ENCODE results near the gene CRISP3.
"Not testable (repeated sequence)": the region's sequence is repeated elsewhere in the genome, so short reads cannot be mapped to it uniquely, and the experiment has no call there.

CRISP3 gene, protein sequence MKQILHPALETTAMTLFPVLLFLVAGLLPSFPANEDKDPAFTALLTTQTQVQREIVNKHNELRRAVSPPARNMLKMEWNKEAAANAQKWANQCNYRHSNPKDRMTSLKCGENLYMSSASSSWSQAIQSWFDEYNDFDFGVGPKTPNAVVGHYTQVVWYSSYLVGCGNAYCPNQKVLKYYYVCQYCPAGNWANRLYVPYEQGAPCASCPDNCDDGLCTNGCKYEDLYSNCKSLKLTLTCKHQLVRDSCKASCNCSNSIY

DNA sequence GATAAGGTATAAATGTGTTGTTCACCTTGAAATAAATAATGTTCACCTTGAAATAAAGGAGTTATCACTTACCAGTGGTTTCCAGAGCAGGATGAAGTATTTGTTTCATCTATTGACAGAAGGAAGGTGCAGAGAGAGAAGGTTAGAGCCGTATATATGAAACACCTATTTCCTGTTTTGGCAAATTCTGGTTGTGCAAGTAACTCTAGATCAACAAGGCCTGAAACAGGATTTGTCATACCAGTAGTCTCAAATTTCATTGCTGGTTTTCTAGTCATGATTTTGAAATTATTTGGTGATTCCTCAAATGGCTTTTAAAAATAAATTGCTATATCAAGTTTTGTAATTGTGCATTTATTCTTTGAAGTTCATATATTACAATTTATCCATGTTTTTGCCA is at the start of gene CRISP3:
Gene CRISP3 (minus strand): TSS at position 130 of the 400 bp plus-strand sequence. CDS start 21 bp downstream, at position 109.
- no peak for DNase-seq

DNA sequence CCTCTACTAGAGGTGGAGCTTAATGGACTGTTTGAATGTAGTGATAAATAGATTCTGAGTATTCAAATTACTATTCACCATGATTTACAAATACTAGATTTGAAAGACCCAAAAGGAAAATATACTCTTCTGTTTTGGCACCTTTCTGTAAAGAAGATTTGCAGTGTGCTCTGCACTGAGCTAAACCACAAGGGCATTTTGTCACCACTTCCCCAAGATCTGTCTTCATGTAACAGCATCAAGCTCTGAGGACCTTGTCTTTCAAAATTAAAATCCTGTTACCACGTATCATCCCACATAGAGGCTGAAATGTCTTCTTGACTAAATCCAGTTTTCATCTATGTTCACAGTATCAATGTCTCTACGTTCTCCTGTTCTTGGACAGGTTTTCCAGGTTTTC is 46.2 kb upstream of the CRISP3 start:
- no peak for DNase-seq

GRCh38 chr6:49787176-49787575 is 43.0 kb upstream of the CRISP3 start, which contains the start of gene PGK2:
Gene PGK2 (minus strand): TSS chr6:49787285. CDS start chr6:49787187, 98 bp downstream.
- no peak for DNase-seq

DNA sequence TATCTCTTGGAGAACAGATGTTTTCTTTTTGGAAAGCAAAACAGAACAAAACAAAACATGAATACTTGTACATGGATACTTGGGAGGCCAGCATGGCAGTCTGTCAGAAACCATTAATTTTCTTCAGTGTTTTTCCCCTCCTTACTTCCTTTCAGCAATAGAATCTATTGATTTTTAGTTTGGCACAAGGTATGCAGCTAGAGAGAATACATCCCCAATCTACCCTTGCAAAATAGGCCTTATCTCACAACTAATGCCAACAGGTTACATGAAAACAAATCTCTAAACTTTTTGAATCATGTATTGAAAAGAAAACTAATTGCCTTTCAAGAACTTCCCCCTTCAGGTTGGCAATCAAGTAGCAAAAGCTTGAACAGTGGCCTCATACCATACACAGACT is 40.1 kb upstream of the CRISP3 start:
- DNase-seq = no peak

GRCh38 chr6:49782725-49783124 is 38.5 kb upstream of the CRISP3 start:
- no peak for DNase-seq

DNA sequence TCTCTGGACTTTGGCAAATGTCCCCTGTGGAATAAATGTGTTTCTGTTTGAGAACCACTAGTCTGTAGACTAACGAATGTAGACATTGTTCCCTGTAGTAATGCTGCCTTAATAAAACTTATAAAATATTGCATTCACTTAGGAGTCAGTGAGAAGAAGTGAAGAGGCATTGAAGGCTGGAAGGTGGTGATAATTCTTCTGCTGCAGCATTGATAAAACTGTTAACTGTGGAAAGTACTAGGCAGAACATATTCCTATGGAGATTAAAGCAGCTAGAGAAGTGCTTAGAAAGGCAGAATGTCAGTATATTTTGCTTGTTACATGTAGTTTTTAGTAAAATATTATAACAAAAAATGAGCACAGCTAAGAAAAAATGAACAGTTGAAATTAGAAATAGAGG is 38.1 kb upstream of the CRISP3 start:
- DNase-seq = no peak

DNA sequence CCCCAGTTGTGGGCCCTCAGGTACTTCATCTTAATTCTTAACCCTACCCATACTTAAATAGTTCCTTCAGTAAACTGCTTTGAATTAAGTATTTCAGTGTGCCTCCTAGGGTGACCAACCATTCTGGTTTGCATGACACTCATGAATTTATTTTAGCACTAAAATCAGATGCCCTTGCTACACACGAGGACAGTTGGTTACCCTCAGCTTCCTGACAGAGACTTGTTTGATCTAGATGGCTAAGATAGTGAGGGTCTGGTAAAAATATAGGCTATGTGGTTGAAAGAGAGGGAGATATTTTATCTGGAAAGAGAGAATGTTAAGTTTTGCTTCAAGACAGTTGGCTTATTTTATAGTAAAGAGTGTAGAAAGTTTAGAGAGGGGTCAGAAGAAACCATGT is 32.3 kb upstream of the CRISP3 start:
- DNase-seq = no peak

- DNase-seq = no peak
Observed at GRCh38 chr6:49775043-49775442, 30.9 kb upstream of the CRISP3 start.

DNA sequence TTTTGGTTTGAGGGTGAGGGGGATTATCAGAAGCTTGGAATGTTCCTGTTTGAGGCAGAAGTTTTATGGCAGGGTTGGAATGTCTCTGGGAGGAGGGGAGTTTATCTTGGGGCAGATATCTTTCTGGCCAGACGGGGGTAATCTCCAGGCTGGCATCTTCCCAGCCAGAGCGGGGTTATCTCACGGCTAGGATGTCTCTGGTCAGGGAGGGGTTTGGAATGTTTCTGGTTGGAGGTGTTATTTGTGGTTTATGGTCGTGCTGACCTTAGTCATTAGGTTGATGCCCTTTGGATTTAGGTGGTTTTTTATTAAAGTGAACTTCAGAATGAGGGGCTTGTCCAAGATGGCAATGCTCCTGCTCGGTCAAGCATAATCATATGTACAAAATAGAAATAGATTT is 28.1 kb upstream of the CRISP3 start:
- no peak for DNase-seq

- no peak for DNase-seq
Observed at GRCh38 chr6:49766762-49767161, 22.6 kb upstream of the CRISP3 start.

- DNase-seq = no peak
Observed at GRCh38 chr6:49764571-49765236, 20.5 kb upstream of the CRISP3 start.

GRCh38 chr6:49743429-49743828 is 759 bp downstream of the CRISP3 start:
- no peak for DNase-seq

DNA sequence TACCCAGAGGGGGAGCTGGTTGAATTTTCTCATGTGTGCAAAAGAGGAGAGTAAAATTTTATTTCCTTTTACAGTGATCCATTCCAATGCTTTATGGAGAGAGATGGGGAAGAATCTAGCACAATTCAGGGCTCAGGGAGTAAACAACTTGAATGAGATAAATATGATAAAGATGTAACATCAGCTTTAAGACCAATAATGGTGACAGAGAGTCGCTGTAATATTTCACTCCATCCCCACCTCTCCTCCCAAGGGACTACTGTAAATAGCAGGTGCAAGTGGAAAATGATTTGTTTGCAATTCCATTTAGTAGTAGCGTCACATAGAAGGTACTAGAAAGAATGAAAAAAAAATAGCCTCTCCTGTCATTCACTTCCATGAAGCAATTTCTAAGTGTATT is 4.8 kb downstream of the CRISP3 start:
- DNase-seq = no peak

- DNase-seq = no peak
Observed at GRCh38 chr6:49736017-49736508, 8.1 kb downstream of the CRISP3 start.

- DNase-seq = no peak
Observed at GRCh38 chr6:49733680-49734079, 10.5 kb downstream of the CRISP3 start.

DNA sequence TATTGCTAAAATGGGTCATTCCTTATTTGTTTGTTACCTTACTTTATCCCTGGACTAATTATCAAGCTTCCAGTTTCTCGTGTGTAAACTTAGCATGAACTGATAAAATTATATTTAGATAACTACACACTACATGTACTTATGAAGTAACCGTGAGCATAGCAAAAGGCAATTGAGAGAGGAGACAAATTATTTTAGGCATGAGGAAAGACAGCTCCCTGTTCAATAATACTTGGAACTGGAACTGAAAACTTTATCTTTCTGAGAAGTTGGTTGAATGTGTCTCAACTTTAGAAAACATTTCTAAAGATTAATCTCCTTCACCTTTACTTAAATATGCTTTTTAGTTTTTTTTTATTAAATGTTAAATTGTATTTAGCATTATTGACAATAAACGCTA is 11.4 kb downstream of the CRISP3 start:
- no peak for DNase-seq

GRCh38 chr6:49730251-49730650 is 13.9 kb downstream of the CRISP3 start:
- DNase-seq = no peak

GRCh38 chr6:49723917-49724316 is 20.3 kb downstream of the CRISP3 start:
- DNase-seq = not testable (repeated sequence)

DNA sequence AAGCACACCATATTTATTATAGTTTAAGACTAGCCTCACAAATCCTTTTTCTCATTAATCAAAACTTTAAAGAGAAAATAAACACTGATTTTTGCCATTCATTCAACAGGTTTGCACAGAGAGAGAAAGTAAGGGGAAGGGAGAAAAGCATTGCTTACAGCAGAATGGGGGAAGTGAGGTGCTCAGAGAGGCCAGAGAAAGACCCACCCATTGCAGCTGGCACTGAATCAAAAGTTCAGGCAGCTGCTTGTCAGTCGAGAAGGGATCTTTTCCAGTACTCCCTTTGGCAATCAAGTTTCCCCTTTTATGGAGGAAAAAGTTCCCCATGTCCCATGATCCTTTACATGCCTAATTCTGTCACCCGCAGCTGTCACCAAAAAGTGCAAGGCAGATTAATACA is 22.9 kb downstream of the CRISP3 start:
- no peak for DNase-seq

DNA sequence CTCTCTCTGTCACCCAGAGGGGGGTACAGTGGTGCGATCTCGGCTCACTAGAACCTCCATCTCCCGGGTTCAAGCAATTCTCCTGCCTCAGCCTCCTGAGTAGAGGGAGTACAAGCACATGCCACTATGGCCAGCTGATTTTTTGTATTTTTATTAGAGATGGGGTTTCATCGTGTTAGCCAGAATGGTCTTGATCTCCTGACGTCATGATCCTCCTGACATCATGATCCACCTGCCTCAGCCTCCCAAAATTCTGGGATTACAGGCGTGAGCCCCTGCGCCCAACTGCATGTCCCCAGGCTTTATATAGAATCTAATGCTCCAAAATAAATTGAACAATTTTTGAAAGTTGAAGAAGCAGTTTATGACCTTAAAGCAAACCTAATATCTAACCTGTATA is 23.8 kb downstream of the CRISP3 start:
- no peak for DNase-seq

- no peak for DNase-seq
Observed at GRCh38 chr6:49713346-49713745, 30.8 kb downstream of the CRISP3 start, which contains the start of gene CRISP2. Gene CRISP2 (minus strand): TSS chr6:49713543. CDS start chr6:49709196, 4,347 bp downstream.

DNA sequence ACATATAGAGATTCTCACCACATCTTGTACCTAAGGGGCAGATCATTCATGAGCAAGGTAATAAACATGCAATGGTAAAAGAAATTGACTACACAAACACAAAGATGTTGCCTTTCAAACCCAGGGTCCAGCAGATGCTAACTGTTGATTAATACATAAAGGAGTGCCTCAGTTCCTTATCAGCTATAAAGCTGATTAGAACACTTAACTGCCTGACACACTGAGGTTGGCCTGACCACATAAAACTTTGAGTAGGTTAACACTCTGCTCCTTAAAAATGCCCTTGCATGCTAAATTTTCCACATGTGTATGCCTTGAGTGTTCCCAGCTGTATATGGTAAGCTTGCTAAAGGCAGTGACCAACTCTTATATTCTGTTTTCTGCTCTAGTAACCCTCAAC is 45.7 kb downstream of the CRISP3 start:
- DNase-seq = no peak

- DNase-seq = no peak
Observed at GRCh38 chr6:49693512-49693911, 50.7 kb downstream of the CRISP3 start.

- DNase-seq = no peak
Observed at GRCh38 chr6:49692534-49692933, 51.7 kb downstream of the CRISP3 start.

Data from CD4-positive, alpha-beta T cell treated with Interleukin-15 for 1 hour (primary cell).